ENCODE results near the gene MAPK7.

- TF ChIP-seq POLR2A (IDR thresholded peaks at IDR 0.05), result no peak
- no peak for TF ChIP-seq CTCF (IDR thresholded peaks at IDR 0.05)
Observed at GRCh38 chr17:19375732-19376131, 2.6 kb upstream of the MAPK7 start.
